Measurements from ENCODE around the gene BCAS1. TPM values are rescaled to one million over a fixed set of nuclear protein-coding genes. Genes with fewer than 3 reads are reported as not detected.

BCAS1 gene
- total RNA-seq, 1 experiment from 2014 or later: not detected

DNA sequence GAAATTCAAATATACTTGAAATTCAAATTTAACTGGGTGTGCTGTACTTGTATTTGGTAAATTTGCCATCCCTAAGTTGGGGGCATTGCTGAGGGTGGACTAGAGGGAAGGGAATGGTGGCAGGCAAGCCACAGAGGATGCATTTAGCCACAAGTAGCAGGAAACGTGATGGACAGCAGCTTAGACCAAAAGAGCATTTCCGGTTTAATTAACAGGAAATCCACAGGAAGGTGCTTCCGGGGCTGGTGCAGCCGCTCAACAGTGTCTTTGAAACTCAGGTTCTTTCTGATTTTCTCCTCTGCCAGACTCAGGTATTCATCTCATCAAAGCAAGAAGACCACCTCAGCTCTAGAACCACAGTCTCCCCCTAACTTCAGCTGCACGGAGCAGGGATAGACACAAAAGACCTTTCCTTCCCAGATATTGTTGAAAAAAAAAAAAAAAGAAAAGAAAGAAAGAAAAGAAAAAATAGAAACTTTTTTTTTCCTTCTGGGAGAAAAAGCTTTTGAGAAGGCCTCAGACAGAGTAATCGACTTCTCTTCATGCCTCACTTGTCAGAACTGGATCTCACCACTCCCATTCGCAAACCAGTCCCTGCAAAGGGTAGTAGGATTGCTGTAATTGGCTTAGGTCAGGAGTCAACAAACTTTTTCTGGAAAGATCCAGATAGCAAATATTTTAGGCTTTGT lies 8.0 kb upstream of the BCAS1 start:
- no peak for DNase-seq (ENCODE audit: extremely low read depth, low read depth)

DNA sequence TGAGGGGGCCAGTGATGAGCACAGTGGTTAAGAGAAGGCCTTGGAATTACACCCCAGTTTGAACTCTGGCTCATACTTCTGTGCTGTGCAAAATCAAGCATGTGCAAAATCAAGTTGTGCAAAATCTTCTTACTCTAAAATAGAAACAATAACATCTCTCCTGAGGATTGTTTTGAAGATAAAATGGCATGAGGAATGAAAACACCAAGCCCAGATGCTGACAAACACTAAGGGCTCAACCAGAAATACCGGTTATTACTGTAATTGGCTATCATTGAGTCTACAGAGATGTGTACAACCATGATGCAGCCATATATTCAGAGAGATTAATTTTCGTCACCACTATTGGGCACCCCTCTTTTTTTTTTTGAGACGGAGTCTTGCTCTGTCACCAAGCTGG lies 5.9 kb upstream of the BCAS1 start:
- DNase-seq (ENCODE audit: extremely low read depth, low read depth): no peak

DNA sequence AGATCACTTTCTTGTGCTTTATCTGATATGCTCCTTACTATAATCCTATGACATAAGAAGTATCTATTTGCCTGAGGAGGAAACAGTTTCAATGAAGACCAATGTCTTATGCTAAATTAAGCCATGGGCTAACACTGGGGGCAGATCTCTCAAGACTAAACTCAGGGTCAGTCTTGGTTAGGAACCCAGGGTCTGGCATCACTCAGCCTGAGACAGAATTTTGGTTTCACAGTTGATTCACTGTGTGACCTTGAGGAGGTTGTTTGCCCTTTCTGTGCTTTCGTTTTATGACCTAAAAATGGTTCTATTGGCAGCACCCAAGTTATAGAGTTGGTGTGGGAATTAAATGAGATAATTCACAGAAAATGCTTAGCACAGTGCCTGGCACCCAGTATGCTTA lies 4.9 kb upstream of the BCAS1 start:
- no peak for DNase-seq (ENCODE audit: extremely low read depth, low read depth)

DNA sequence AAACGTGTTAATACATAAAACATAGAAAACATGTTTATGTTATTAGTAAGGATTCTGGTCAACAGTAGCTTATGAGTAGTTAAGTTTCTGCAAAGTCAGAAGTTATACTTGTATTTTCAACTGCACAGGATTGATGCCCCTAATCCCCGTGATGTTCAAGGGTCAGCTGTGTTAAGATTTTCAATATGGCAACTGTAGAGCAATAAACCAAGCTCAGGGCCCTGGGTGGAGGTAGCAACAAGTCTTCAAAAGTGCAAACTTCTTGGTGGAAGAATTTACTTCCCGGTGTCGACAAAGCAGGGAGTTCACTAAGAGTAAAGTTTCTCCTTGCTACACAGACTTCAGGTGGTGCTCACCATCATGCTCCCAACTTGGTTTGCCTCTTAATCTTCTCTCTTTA lies 4.1 kb upstream of the BCAS1 start:
- DNase-seq (ENCODE audit: extremely low read depth, low read depth): no peak

DNA sequence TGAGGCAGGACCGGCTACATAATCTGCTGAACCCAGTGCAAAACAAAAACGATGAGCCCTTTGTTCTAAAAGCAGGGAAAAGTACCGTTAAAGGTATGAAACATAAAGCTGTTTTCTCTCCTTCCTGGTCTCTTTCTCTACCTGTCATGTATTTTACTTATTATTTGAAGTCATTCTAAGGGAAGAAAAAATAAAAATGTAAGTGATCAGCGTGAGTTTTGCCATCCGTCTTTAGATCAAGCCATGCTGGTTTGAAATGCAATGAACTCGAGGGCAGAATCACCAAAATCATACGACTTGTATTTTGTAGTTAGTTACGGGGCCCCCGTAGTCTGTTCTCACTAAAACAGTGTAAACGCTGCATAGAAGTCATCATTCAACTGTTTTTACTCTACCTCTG lies 2.9 kb upstream of the BCAS1 start:
- no peak for DNase-seq (ENCODE audit: extremely low read depth, low read depth)

DNA sequence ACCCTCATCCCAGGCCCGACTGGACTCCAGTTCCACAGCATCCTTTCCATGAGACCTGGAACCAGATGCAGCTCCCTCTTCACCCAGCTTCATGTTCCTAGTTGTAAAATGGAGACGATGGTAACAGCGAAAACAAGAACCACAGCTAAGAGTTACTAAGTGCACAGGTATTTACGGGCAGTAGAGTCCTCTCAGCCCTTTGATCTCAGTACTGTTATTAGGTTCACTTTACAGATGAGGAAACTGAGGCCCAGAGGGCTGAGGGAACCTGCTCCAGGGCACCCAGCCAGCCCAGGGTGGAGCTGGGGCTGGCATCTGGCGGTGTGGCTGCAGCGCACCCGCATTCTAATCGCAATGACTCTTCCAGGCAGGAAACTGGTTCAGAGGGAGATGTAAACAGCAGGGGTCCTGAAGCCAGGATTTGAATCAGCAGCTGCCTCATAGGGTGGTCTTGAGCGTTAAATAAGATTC lies 858 bp downstream of the BCAS1 start:
- DNase-seq (ENCODE audit: extremely low read depth, low read depth): no peak

DNA sequence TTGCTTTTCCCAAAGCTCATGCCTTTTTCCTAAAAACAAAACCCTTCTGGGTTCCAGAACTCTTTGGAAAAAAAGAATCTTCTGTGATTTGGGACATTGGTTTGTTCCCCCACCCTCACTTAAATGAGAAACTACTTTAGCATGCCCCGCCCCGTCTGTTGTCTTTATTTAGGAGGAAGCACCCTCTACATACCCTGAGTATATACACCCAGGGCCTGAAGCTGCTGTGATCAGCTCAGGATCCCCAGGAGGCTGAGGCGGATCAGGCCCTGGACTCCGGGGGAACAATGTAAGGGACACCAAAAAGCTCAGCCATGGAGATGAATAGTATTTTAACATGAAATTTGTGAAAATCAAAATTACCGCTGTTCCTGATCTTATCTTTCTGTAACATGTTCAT lies 1.4 kb downstream of the BCAS1 start:
- DNase-seq (ENCODE audit: extremely low read depth, low read depth): no peak

DNA sequence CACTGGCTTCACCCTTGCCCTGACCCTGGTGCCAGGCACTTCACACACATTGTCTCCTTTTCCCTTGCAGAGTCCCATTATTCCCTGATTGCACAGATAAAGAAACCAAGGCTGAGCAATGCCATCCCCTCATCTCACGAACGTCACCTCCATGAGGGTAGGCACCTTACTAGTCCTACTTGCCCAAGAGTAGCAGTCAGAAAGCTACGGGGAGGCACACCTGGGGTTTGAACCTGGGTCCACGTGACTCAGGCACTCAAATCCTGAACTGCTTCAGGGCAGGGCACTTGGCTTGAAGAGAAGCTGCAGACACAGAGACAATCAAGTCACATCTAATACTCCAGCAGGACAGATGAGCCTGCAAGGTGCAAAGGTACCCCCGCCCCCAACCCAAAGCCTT lies 1.9 kb downstream of the BCAS1 start:
- DNase-seq (ENCODE audit: extremely low read depth, low read depth): no peak

DNA sequence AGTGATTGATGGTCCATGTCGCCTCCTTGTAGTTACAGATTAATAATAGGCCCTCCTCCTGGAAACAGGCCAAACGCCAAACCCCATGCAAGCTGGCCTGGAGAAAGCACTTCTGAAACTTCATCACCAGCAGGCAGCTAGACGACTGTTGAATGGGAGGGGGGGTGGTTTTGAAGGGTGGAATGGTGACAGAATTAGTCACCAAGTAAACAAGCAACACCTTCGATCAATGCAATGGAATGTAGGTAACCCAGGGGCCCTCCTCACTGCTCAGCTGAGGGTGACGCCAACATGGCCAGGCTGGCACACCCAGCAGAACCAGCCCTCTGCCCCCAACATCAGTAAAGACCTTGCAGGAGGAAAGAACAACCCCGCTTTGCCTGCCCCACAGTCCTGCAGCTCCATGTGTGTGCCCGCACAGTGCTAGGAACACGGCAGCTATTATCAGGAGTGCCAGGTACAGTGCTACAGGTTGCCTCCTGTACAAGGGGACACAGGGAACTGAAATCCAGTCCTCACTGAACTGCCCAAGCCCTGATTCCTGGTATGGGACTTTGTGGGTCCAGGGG lies 2.7 kb downstream of the BCAS1 start:
- DNase-seq (ENCODE audit: extremely low read depth, low read depth): no peak

DNA sequence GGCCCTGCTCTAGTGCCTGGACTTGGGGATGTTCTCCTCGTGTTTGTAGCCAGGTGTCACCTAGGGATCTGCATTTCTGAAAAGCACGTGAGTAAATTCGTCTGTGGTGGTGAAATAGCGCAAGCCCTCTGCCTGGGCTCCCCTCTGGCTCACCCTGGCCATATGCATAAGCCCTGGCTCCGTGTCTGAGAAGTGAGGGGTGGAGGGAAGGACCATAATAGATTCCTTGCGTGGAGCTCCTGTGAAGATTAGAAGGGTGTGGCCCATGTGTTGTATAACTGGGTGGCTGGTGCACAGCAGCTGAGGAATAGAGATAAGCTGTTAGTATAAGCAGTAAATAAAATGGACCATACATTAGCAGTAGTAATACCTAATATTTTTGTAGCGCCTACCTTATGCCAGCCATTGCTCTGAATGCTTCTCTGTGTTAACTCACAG lies 4.8 kb downstream of the BCAS1 start:
- DNase-seq (ENCODE audit: extremely low read depth, low read depth): no peak

DNA sequence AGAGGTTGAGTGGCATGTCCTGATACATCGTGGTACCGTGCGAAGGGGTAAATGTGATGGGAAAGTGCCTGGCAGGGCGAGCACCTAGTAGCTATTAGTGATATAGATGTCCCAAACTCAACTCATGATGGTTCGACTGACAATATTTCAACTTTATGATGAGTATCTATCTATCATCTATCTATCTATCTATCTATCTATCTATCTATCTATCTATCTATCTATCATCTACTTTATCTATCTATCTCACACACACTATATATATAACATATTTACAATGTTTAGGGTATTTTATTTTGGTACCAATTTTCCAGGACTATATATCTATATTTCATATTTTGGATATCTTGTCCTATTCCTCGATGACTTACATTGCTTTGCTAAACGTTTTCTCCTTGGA lies 5.5 kb downstream of the BCAS1 start:
- DNase-seq (ENCODE audit: extremely low read depth, low read depth): no peak

DNA sequence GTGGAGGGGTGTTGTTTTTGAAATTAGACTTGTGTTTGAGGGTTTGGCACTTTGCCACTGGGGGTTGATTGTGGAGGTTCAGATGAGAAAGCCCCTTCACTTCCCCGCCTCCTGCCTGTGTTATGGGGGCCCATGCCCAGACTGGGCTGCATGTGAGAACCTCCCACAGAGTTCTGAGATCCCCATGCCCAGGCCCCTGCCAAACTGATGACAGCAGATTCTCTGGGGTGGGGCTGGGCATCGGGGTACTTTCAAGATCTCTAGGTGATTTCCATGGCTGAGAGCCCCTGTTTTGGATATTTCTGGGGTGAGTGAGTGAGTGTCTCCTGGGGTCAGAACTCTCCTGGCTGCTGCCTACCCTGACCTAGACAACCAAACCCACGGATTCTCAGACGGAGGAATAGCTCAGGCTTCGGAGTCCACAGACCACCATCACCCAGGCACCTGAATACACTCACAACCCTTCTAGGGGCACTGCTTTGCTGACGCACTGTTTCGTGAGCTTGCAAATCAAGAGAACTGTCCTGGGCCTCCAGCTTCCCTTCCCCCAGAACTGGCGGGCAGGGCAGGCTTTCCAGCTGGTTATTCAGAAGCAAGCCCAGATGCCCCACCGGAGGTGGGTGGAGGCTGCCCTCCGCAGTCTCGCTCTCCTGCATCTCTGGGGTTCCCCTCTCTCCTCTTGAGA lies 6.3 kb downstream of the BCAS1 start:
- no peak for DNase-seq (ENCODE audit: extremely low read depth, low read depth)

DNA sequence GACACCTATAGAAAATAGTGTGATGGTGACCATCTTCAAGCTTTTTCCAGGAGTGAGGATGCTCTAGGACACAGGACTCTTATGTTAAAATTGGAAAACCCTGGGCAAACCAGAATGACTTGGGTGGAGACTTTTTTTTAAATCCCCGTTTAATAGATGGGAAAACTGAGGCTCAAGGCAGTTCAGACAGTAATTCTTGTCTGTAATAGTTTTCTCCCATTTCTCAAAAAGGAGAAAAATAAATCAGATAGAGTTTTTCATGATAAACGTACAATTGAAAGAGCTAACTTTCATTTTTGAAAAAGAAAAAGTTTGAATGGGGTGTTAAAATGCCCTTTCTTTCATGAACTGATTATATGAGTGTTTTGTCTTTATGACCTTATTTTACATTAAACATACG lies 6.8 kb downstream of the BCAS1 start:
- DNase-seq (ENCODE audit: extremely low read depth, low read depth): no peak

DNA sequence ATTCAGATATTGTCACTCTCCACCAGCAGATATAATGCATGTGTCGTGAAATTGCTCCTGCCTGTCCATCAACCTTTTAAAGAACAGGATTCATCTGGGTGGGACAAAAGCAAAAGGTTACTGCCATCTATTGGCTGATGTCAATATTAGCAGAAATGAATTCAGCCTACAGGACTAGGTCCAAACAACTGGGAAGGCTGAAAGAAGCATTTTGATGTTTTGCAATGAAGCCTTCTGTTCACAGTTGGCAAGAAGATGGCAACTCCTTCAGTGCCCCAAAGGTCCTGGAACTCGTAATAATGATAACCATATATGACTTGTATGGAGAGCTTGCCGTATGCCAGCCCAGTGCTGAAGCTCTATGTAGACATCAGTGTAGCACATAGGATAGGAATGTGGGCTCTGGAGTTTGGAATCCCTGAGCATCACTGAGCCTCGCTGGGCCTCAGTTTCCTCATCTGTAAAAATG lies 7.5 kb downstream of the BCAS1 start:
- peak; percentile 43 for DNase-seq (ENCODE audit: extremely low read depth, low read depth)

DNA sequence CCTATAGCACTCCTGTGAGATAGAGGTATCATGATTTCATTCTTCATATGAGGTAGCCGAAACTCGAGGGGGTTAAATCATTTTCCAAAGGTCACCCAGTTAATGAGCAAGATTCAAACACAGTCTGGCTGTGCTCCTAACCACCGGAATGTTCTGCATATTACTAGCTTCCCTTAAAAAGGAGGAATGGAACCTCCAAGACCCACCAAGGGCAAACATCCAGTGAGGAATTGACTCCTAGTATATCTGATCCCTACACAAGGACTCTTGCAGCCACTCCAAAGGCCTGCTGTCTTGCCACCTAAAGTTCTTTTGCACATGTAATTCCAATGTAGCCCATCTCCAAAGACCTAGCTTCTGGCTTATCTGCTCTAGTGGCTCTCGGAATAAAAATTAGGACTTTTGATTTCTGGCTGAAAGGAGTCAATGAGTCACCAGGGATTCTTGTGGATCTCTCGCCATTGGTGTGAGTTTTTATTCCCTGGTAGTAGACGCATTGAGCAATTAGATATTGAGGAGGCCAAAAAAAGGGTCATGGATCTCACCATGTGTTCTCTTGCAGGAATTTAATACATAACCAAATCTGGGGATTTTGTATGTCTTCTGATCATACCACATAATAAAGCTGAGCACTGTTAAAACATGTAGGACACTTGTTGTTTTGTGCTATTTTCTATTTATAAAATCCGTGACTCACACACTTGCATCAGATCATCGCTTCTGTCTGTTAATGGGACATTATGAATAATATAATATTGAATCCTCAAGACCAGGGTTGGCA lies 9.1 kb downstream of the BCAS1 start:
- no peak for DNase-seq (ENCODE audit: extremely low read depth, low read depth)

DNA sequence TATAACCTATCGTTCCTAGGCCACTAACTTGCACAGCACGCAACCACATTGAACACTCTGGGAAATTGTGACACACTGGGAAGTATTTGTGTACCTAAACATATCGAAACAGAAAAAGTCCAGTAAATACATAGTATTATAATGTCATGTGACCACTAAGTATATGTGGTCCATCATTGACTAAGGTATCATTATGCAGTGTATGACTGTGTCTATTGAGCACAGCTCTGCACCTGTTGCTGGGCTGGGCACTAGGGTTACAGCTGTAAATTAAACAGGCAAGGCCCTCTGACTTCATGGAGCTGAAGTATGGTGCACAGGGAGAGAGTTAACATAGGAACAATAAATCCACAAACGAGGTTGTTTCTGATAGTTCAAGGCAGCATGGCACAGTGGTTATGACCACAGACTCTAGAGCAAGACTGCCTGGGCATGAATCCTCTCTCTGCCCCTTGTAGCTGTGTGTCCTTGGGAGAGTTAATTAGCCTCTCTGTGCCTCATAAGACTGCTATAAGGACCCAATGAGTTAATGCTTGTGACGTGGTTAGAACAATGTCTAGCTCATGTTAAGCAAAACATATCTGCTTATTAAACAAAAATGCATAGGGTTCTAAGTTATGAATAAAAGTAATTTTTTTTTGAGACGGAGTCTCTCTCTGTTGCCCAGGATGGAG lies 10.6 kb downstream of the BCAS1 start:
- DNase-seq (ENCODE audit: extremely low read depth, low read depth): no peak

DNA sequence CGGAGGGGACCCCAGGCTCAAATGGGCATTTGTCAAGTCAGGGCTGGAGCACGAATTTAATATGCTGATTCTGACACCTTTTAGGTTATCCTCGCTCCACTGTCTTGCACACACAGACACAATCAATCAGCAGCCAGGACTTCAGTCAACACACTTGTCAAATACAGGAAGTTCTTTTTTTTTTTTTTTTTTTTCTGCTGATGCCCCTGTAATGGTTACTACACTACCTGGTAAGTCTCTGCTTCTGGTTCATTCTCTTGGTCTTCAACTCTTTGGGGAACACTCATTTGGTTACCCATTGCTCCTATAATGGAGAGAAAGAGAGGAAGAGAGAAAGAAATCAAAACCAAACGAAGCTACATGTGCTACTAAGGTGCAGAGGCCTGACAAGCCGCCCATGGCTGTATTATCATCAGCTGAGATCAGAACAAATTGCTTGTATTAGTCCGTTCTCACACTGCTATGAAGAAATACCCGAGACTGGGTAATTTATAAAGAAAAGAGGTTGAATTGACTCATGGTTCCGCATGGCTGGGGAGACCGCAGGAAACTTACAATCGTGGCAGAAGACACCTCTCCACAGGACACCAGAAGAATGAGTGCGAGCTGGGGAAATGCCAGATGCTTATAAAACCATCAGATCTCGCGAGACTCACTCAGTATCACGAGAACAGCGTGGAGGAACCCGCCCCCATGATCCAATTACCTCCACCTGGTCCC lies 11.8 kb downstream of the BCAS1 start:
- DNase-seq (ENCODE audit: extremely low read depth, low read depth): no peak

DNA sequence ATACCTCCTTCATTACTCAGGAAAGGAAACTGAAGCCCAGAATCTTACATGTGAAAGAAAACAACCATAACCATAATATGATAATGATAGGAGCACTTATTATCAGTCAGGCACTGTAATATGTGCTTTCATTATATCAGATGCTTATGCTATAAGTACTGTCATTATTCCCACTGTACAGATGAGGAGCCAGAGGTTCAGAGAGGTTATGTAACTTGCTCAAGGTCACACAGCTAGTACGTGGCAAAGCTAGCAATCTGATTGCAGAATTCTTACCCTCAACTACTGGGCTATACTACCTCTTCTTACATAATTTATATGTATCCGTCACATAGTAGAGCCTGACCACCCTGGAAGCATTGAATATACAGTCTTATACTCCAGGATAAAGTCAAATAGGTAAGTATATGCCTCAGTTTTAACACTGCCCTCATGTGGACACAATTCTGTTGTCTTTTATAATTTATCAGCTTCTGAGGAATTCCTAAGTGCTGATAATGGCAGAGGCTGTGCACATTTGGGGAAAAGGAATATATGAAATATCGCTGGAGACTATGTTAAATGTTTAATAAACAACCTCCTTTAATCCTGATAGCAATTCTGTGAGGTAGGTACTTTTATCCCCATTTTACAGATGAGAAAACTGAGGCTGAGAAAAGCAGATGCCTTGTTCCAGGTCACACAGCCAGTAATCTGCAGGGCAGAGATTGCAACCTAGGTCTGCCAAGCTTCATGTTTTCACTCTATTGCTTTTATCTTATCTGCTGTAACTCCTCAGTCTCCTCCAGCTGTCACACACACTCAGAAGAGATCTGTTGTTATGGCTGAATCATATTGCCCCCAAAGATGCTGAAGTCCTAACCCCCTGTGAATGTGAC lies 13.4 kb downstream of the BCAS1 start:
- DNase-seq (ENCODE audit: extremely low read depth, low read depth): no peak

DNA sequence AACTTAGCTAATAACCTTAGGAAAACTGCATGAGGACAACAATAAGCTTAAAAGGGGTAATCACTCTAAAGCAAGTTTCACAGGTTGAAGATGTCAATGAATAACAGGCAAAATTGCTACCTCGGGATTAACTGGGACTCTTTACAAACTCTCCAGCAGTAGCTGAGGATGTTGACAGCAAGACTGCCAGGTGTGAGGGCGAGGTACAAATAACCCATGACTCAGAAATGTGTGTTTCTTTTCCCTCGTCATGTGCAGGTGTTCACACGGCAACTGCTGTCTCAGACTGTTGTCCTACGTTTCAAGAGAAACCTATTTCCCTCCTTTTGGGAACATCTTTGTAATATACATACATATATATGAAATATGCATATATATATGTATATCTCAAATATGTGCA lies 15.9 kb downstream of the BCAS1 start:
- DNase-seq (ENCODE audit: extremely low read depth, low read depth): no peak
